HG03565 (cell line): Measurements from ENCODE around the gene TNFSF8.
A peak's percentile ranks its signal among the peaks of the same experiment; 100 is the strongest.

Source experiments
- ATAC-seq: cut with Tn5 transposase; IDR thresholded peaks from one replicate; pipeline ENCODE4 v1.9.1; 2021; ENCODE audit warnings: mild to moderate bottlenecking, moderate library complexity; ENCODE audit not compliant: unreplicated experiment

Gene TNFSF8

GRCh38 chr9:114930056-114930812 lies at the start of gene TNFSF8:
Gene TNFSF8 (minus strand): TSS chr9:114930591. CDS start chr9:114930303, 288 bp downstream.
- ATAC-seq: peak; percentile 51

- no peak for ATAC-seq
These were observed 42.8 kb upstream of the TNFSF8 start for GRCh38 chr9:114973216-114973615.

- ATAC-seq: no peak
These were observed 42.2 kb upstream of the TNFSF8 start for GRCh38 chr9:114972510-114973136.

- no peak for ATAC-seq
These were observed 38.9 kb upstream of the TNFSF8 start for GRCh38 chr9:114969269-114969668.

- ATAC-seq: peak; percentile 59
These were observed 38.3 kb upstream of the TNFSF8 start for GRCh38 chr9:114968671-114969070.

GRCh38 chr9:114965564-114965963 lies 35.2 kb upstream of the TNFSF8 start:
- no peak for ATAC-seq

GRCh38 chr9:114962809-114963208 lies 32.4 kb upstream of the TNFSF8 start:
- no peak for ATAC-seq

GRCh38 chr9:114960276-114960675 lies 29.9 kb upstream of the TNFSF8 start:
- no peak for ATAC-seq

GRCh38 chr9:114958844-114959235 lies 28.4 kb upstream of the TNFSF8 start:
- ATAC-seq: no peak

- ATAC-seq: no peak
These were observed 27.8 kb upstream of the TNFSF8 start for GRCh38 chr9:114958021-114958843.

GRCh38 chr9:114957558-114957957 lies 27.2 kb upstream of the TNFSF8 start:
- no peak for ATAC-seq

GRCh38 chr9:114954956-114955582 lies 24.7 kb upstream of the TNFSF8 start:
- no peak for ATAC-seq

GRCh38 chr9:114953959-114954358 lies 23.6 kb upstream of the TNFSF8 start:
- no peak for ATAC-seq

GRCh38 chr9:114953046-114953445 lies 22.7 kb upstream of the TNFSF8 start:
- no peak for ATAC-seq

GRCh38 chr9:114950761-114951160 lies 20.4 kb upstream of the TNFSF8 start:
- ATAC-seq: no peak

GRCh38 chr9:114947058-114947457 lies 16.7 kb upstream of the TNFSF8 start:
- ATAC-seq: no peak

GRCh38 chr9:114945616-114946412 lies 15.4 kb upstream of the TNFSF8 start:
- no peak for ATAC-seq

- no peak for ATAC-seq
These were observed 11.0 kb upstream of the TNFSF8 start for GRCh38 chr9:114941376-114941775.

GRCh38 chr9:114938687-114939575 lies 8.5 kb upstream of the TNFSF8 start:
- ATAC-seq: no peak
